HG03039 (cell line): ENCODE results near the gene ZNF689.

Experiments used
- ATAC-seq: cut with Tn5 transposase; IDR thresholded peaks from one replicate; pipeline ENCODE4 v1.9.1; 2021; ENCODE audit warnings: mild to moderate bottlenecking, moderate library complexity; ENCODE audit not compliant: unreplicated experiment

The ZNF689 gene

DNA sequence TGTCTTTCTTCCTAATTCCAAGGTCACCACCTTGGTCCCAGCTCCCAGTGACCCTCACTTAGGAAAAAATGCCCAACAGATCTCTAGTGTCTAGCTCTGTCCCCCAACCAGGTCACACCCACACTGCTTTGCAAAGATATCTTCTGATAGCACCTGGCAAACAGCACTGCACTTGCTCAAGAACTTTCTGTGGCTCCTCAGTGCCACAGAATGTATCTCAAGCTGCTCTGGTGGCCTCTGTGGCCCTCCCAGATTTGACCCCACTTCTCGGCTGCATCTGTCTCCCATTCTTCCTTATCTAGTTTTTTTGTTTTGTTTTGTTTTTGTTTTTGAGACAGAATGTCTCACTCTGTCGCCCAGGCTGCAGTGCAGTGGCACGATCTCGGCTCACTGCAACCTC, 43.7 kb downstream of the ZNF689 start:
- no peak for ATAC-seq

DNA sequence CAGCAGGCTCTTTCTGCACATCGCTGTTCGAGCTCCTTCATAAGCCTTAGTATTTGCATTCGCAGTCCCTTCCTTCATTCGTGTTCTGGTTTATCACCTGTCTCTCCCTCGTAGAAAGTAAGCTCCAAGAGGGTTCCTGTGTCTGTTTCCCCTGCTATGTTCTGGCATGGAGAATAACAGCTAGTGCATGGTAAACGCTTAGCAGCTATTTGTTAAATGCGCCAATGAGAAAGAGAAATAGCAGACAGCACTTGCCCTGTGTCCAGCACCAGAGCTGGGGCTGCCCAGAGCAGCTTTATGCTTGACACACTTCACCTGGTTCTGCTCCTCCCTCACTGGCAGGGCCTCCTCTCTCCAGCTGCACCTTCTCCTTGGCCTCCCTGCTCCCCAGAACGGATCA, 44.2 kb downstream of the ZNF689 start:
- no peak for ATAC-seq

DNA sequence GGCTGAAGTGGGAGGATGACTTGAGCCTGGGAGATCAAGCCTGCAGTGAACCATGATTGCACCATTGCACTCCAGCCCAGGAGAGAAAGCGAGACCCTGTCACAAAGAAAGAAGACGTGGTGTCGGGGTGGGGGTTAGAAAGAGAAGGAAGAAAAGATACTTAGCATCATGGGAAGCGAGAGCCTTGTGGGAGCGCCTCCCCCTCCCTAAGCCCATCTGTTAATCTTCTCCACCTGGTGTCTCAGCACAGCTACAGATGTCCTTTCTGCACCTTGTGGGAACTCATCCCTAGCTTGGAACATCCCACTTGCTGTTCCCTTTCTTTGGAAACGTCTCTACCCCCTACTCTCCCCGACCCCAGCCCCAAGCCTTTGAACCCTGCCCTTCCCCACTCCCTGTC, 44.7 kb downstream of the ZNF689 start:
- ATAC-seq = no peak

DNA sequence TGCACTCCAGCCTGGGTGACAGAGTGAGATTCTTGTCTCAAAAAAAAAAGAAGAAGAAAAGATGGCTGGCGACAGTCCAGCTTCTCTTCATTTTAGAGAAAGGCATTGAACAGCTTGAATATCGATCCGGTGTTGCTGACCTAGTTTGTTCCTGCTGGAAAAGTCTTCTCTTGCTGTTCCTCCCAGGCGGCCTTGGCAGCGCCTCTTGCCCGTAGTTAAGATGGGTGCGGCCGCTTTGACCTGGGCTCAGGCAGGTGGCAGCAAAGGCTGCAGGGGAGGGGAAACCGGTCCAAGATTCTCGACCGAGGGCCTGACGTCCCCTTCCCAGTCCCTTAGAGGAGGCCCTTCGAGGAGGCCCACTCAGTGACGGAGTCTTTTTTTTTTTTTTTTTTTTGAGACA, 48.2 kb downstream of the ZNF689 start:
- no peak for ATAC-seq

DNA sequence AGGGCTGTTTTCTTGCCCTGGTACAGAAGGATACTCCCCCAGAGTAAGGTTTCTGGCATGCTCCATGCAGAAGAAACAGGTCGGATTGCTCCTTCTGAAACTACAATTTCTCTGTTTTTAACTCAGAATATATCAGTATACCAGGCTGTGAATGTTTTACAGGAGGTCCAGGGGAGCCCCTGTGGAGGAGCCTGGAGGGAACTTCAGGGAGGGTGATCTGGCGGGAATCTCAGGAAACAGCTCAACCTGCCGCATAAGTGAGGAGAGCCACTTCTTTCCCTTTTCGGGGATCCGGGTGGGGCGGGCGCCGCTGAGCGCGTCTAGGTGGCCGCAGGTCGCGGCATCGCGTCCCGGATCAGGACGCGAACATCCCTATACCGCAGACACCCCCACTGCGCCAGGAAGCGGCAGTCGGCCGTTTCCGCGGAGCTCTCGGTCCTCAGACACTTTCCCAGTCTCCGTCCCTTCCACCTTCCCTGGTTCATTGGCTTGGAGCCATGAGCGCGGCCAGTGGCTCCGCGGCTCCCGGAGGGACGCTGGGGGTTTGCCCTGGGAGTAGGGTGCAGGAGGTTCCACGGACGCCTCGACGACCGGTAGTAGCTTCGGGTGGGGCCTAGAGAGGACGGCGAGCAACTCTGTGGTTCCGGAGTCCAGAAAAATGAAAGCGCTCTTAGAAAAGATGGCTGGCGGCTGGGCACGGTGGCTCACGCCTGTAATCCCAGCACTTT, 48.9 kb downstream of the ZNF689 start:
- ATAC-seq = no peak

DNA sequence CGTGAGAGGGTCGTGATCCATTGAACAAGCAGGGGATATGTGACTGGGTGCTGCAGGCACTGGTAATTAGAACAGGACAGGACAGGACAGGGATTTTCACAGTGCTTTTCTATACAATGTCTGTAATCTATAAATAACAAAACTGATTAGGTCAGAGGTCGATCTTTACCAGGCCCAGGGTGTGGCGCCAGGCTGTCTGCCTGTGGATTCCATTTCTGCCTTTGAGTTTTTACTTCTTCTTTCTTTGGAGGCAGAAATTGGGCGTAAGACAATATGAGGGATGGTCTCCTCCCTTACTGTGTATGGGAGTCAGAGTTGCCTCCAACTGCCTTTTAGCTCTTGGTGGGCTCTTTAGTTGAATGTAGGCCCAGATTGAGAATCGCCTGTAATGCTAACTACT, 50.5 kb downstream of the ZNF689 start:
- ATAC-seq = no peak

DNA sequence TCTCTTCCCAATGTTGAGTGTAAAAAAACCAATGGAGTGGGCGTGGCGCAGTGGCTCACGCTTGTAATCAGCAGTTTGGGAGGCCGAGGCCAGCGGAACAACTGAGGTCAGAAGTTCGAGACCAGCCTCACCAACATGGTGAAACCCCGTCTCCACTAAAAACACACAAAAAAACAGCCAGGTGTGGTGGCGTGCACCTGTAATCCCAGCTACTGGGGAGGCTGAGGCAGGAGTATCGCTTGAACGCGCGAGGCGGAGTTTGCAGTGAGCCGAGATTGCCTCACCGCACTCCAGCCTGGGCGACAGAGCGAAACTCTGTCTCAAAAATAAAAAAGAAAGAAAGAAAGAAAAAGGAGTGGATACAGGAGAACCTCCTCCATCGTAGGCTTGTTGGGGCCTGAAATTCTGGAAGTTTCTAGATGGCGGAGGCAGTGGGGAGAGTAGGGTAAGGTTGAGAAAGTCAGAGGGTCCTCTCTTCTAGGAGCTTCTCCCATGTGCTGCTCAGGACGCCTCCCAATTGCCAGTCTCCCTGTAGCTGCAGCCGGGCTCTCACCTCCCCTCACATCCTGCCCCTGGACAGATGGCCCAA, 51.3 kb downstream of the ZNF689 start:
- no peak for ATAC-seq

DNA sequence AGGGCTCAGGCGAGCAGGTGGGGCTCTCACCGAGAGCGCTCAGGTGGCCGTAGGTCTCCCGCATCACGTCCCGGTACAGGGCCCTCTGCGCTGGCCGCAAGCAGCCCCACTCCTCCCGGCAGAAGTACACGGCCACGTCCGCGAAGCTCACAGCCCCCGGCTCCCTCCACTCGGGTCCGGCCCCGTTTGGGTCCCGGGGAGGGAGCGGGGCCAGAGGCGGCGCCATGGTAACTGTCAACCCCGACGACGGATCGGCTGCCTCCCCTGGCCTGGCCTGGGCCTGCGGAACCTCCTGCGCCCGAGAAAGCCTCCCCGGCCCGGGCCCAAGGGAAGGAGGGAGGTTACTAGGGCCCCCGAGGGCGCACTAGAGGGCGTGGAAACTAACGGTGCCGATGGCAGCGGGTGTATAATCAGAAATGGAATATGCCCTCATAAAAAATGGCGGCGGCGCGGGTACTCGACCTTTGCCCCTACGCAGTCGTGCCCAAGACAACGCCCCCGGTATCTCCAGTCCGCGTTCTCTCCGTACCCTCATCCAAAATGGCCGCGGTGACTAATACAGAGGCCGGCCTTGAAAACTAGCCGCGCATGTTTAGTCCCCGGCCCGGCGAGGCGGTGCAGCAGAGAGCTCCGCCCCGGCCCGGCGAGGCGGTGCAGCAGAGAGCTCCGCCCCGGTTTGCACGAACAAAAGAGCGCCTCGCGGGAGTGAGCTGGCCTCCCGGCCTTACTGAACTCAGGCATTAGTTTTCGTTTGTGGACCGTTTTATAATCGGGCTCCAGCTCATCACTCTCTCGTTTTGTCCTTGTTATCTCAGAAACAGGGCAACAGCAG, 52.0 kb downstream of the ZNF689 start, which contains the start of gene ZNF764:
Gene ZNF764, minus strand, starts transcription at position 418 of the 832 bp plus-strand sequence. Its CDS starts 192 bp downstream, at position 226.
- ATAC-seq = peak; percentile 81

DNA sequence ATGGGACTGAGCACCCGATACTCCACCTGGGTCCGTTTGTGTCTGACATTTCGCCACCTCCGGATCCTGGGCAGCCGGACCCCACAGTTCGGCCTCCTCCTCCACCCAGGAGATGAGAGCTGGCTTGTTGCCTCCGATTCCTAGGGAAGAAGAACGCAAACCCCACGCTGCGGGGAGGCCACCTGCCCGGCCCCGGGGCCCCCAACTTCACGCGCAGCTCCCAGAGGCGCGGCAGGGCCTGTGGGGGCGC, 52.6 kb downstream of the ZNF689 start:
- ATAC-seq = peak; percentile 2

DNA sequence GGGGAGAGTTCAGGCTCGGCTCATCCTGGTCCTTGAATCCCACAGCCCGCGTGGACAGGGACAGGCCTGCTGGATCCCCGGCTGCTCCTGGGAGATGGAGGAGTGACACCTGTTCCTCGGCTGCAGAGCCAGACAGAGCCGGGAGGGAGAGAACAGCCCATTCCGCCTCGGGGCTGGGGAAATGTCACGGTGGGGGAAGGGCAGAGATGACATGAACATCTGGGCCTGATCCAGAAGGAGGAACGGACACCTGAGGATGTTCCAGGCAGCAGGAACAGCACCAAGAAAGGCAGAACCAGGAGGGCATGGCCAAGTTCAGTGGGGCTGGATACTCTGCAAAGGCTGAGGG, 54.1 kb downstream of the ZNF689 start:
- ATAC-seq = no peak

DNA sequence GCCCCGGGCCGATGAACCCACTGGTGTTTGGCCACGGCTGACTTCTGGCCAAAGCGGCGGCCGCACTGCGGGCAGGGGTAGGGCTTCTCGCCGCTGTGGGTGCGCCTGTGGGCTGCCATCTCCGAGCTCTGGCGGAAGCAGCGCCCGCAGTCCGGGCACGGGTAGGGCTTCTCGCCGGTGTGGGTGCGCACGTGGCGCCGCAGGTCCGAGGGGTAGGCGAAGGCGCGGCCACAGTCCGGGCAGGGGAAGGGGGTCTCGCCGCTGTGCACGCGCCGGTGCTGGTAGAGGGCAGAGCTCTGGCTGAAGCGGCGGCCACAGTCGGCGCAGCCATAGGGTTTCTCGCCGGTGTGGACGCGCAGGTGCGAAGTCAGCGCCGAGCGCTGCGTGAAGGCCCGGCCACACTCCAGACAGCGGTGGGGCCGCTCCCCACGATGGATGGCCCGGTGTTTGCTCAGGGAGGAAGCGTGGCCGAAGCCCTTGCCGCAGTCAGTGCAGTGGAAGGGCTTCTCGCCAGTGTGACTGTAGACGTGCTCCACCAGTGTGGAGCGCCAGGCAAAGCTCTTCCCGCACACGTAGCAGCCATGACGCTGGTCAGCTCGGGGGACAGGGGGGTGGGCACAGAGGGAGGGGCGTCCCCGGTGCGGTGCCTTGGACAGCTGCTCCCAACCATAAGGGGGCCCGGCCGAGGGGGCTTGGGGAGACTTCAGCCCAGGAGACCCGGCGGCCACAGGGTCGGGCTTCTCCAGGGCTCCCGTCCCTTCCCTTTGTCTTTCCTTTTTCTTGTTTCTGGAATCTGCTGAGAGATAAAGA, 54.7 kb downstream of the ZNF689 start:
- no peak for ATAC-seq

DNA sequence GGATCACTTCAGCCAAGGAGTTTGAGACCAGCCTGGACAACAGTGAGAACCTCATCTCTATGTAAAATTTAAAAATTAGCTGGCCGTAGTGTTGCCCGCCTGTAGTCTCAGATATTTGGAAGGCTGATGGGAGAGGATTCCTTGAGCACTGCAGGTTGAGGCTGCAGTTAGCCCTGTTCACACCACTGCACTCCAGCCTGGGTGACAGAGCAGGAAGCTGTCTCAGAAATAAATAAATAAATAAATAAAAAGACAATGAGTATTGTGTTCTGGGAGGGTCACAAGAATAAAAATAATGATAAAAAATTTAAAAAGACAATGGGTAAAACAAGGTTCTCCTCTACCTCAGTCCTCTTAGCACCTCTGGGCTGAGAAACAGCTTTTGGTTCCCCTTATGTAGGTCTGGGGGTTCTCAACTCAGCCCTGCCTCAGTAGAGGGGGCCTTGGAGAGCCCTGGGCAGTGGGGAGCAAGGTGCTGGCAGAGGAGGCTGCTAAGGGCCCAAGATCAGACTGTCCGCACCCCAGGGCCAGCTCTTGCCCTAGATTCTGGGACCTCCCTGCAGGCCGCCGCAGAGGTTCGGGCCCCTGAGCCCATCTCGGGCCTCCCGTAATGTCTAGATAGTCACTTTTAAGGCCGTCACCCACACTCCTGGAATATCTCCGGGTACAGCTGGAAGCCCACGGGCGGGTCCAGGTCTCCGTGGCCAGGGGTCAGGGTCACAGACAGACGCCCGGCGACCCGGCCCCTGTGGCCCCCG, 55.5 kb downstream of the ZNF689 start:
- ATAC-seq = no peak

DNA sequence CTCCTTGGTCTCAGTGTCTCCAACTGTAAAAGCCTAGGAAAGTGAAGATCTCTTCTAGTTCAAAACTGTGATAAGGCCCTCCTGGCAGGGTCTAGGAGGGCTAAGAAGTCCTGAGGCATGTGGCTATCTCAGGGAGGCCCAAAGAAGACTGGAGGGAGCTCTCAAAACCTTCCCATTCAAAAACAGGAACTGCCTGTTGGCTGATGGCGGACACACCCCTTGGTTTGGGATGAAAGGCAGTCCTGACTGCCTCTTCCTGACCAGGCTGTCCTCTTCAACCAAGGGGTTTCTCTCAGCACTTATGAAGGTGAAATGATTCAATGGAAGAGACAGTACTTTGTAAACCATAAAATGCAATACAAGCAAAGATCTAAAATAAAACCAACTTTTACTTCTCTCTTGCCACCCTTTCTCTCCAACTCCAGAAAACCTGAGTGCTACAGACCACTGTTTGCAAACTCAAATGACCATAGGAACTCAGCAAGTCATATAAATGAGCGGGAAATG, 56.7 kb downstream of the ZNF689 start:
- no peak for ATAC-seq

DNA sequence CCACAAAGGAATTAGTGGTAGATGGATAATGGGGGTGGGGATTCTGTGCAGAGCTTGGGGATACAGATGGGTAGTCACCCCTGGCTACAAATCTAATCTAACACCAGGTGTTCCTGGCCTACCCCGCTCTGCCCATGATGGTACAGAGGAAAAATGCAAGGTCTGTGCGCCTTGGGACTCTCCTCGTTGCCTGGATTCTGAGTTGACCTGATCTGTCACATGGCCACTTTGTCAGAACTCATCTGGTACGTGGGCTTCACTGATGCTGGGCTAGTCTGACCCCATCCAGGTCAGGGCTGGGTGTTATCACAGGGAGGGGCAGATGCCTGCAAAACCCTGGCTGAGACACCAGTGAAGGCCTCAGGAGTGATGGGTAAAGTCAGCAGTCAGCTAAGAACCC, 57.2 kb downstream of the ZNF689 start:
- no peak for ATAC-seq
